Measurements from ENCODE around the gene GADD45GIP1.

- TF ChIP-seq CTCF (conservative IDR thresholded peaks at IDR 0.05) = no peak
- TF ChIP-seq EZH2 (IDR thresholded peaks at IDR 0.05; ENCODE audit: low read depth) = no peak
Measured at GRCh38 chr19:12924621-12925310, 32.3 kb downstream of the GADD45GIP1 start.

Measured in PC-9 (cell line).